HS-27A (cell line): Measurements from ENCODE around the gene RAD51B.

ENCODE experiments used
- DNase-seq: peaks from one replicate; pipeline ENCODE4 v3.0.0-alpha.2; 2012; ENCODE audit warnings: low read depth, missing footprints

The RAD51B gene

GRCh38 chr14:68621400-68622365, 802.1 kb downstream of the RAD51B start:
- DNase-seq, result no peak

GRCh38 chr14:68622856-68623255, 803.3 kb downstream of the RAD51B start:
- no peak for DNase-seq

GRCh38 chr14:68623307-68623706, 803.7 kb downstream of the RAD51B start:
- no peak for DNase-seq

- no peak for DNase-seq
Observed at GRCh38 chr14:68623826-68624225, 804.2 kb downstream of the RAD51B start.

- DNase-seq, result no peak
Observed at GRCh38 chr14:68624541-68625220, 805.1 kb downstream of the RAD51B start.

GRCh38 chr14:68625366-68626090, 805.9 kb downstream of the RAD51B start:
- no peak for DNase-seq

GRCh38 chr14:68626386-68626785, 806.8 kb downstream of the RAD51B start:
- DNase-seq, result no peak

- no peak for DNase-seq
Observed at GRCh38 chr14:68627050-68627867, 807.7 kb downstream of the RAD51B start.

- no peak for DNase-seq
Observed at GRCh38 chr14:68627868-68628604, 808.5 kb downstream of the RAD51B start.

GRCh38 chr14:68628605-68629310, 809.2 kb downstream of the RAD51B start:
- DNase-seq, result no peak

GRCh38 chr14:68630081-68630571, 810.5 kb downstream of the RAD51B start:
- DNase-seq, result no peak

GRCh38 chr14:68630611-68631393, 811.2 kb downstream of the RAD51B start:
- DNase-seq, result no peak

- no peak for DNase-seq
Observed at GRCh38 chr14:68631394-68632053, 811.9 kb downstream of the RAD51B start.

GRCh38 chr14:68632054-68632895, 812.7 kb downstream of the RAD51B start:
- DNase-seq, result no peak

GRCh38 chr14:68633131-68633991, 813.8 kb downstream of the RAD51B start:
- no peak for DNase-seq

- no peak for DNase-seq
Observed at GRCh38 chr14:68634332-68634731, 814.8 kb downstream of the RAD51B start.
